Naive thymus-derived CD4-positive, alpha-beta T cell (primary cell): ENCODE data around the gene KCNQ1OT1. TPM values are rescaled to one million over a fixed set of nuclear protein-coding genes. Genes with fewer than 3 reads are reported as not detected.

Experiments
- ATAC-seq: fragments of 150-1000 bp; cut with Tn5 transposase; 2 replicates; pipeline ENCODE4 v1.10.0; 2021; ENCODE audit warnings: mild to moderate bottlenecking, moderate library complexity
- CTCF ChIA-PET: fragments of 350-600 bp; sonication (Branson Sonifier 250); formaldehyde crosslinking; loops from one replicate; lab custom pipeline; 2021; ENCODE audit warnings: antibody characterized with exemption; lab: Charles Lee
- POLR2A ChIA-PET: fragments of 350-600 bp; sonication (Branson Sonifier 250); formaldehyde crosslinking; loops from one replicate; lab custom pipeline; 2021; ENCODE audit warnings: antibody characterized with exemption, inconsistent platforms; lab: Charles Lee
- DNase-seq, 9 donors: peaks; one replicate each; pipeline versions ENCODE4 v3.0.0 to v3.0.0-alpha.2; 2020 to 2022; ENCODE audit warnings: mixed read lengths in 1 of 9
- H3K27ac ChIP-seq: one replicate; pipeline ENCODE4 v1.7.0; 2013; ENCODE audit warnings: mild to moderate bottlenecking, low read depth, low read length, moderate library complexity
- H3K27me3 ChIP-seq, 2 donors: one replicate each; pipeline ENCODE4 v1.7.0; 2013; ENCODE audit warnings: low read length in 2 of 2, mild to moderate bottlenecking in 2 of 2, moderate library complexity in 2 of 2; ENCODE audit not compliant: control insufficient read depth in 2 of 2, insufficient read depth in 2 of 2
- H3K36me3 ChIP-seq, 3 experiments: 1 replicate in 2 of 3; 2 replicates in 1 of 3; pipeline ENCODE4 v1.7.0; 2013; ENCODE audit warnings: low read length in 3 of 3, mild to moderate bottlenecking in 3 of 3, moderate library complexity in 1 of 3; ENCODE audit not compliant: insufficient read depth in 3 of 3, control insufficient read depth in 2 of 3
- H3K4me1 ChIP-seq, 2 donors: one replicate each; pipeline ENCODE4 v1.7.0; 2013; ENCODE audit warnings: low read length in 2 of 2, mild to moderate bottlenecking in 2 of 2, moderate library complexity in 1 of 2; ENCODE audit not compliant: control insufficient read depth in 2 of 2, insufficient read depth in 2 of 2
- H3K4me3 ChIP-seq: 2 replicates; pipeline ENCODE4 v1.7.0; 2013; ENCODE audit warnings: mild to moderate bottlenecking, low read length
- H3K9me3 ChIP-seq, 3 experiments: 1 replicate in 2 of 3; 2 replicates in 1 of 3; pipeline ENCODE4 v1.7.0; 2013; ENCODE audit warnings: low read length in 3 of 3; ENCODE audit not compliant: control insufficient read depth in 2 of 3
- H3K27ac Mint-ChIP-seq, 9 donors: one replicate each; pipeline ENCODE4 v1.8.0; 2020 to 2022; ENCODE audit warnings: mixed read lengths in 9 of 9, mild to moderate bottlenecking in 8 of 9, moderate library complexity in 5 of 9, inconsistent platforms in 2 of 9
- H3K27me3 Mint-ChIP-seq, 5 donors: one replicate each; pipeline ENCODE4 v1.8.0; 2021 to 2022; ENCODE audit warnings: mixed read lengths in 5 of 5, mild to moderate bottlenecking in 1 of 5
- H3K36me3 Mint-ChIP-seq, 5 donors: one replicate each; pipeline ENCODE4 v1.8.0; 2020 to 2022; ENCODE audit warnings: mixed read lengths in 5 of 5, mild to moderate bottlenecking in 3 of 5, inconsistent platforms in 1 of 5
- H3K4me1 Mint-ChIP-seq, 7 donors: one replicate each; pipeline ENCODE4 v1.8.0; 2020 to 2022; ENCODE audit warnings: mixed read lengths in 7 of 7, mild to moderate bottlenecking in 3 of 7, inconsistent platforms in 1 of 7
- H3K4me3 Mint-ChIP-seq, 10 donors: one replicate each; pipeline ENCODE4 v1.8.0; 2020 to 2022; ENCODE audit warnings: mild to moderate bottlenecking in 10 of 10, mixed read lengths in 10 of 10, moderate library complexity in 6 of 10, inconsistent platforms in 2 of 10
- H3K9me3 Mint-ChIP-seq, 11 donors: one replicate each; pipeline ENCODE4 v1.8.0; 2020 to 2022; ENCODE audit warnings: mixed read lengths in 11 of 11, mild to moderate bottlenecking in 4 of 11, inconsistent platforms in 1 of 11, moderate library complexity in 1 of 11
- intact Hi-C, 2 donors: fragments of 100-400 bp; cut with micrococcal nuclease; formaldehyde crosslinking; loops; one replicate each; pipeline ENCODE4 v1.15.1; 2023
- polyA plus RNA-seq, 2 donors: library from polyadenylated mRNA; unstranded; fragments of 300-500 nt; fragmentation: Illumina TruSeq; gene quantifications; one replicate each; pipeline ENCODE4 v1.2.3, GENCODE V29; 2021
- total RNA-seq, 6 experiments: library from RNA in 5 of 6; stranded (reverse) in 5 of 6; gene quantifications; 1 replicate in 5 of 6; 2 replicates in 1 of 6; pipeline ENCODE4 v1.2.3 and lab custom pipeline; 2021 to 2026

Gene KCNQ1OT1
- total and polyA plus RNA-seq, 7 experiments from 2014 or later = 0.07 to 0.56 (median 0.19) TPM

DNA sequence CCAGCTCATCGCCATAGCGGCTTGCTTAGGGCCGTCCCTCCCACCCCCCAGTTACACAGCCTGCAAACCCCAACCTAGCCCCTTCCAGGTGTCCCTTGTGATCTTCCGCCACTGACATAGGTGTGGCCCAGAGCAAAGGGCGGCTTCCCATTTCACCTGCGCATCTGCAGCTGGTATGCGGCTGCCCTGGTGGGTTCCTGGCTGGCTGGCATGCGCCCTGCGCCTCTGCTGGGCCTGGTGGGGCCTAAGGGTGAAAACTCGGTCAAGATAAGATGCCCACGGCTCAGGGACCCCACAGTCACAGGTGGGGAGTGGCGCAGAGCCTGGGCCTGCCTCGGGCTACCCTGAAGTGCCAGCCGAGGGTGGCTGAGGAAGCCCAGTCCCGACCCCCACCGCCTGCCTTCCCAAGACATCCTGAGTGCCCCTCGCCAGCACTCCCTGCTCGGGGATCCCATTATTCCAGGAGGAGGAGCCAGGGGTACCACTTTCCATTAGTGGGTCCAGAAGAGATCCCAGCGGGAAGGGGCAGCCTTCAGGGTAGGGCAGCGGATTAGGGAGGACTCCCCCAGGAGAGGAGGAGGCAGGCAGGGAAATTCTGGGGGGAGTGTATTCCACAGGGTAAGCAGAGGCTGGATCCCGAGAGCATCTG, 36.9 kb upstream of the KCNQ1OT1 start:
- Histone ChIP-seq H3K27me3 (no peaks in the 10 kb centered on the region), H3K9me3 (no peaks in the 10 kb centered on the region), H3K36me3 (no peaks in the 10 kb centered on the region), H3K27ac (no peak overlapping the region), H3K4me3 (no peak overlapping the region), H3K4me1 (no peaks in the 10 kb centered on the region)
- ChIA-PET POLR2A (no interaction called here), CTCF (no interaction called here)
- Mint-ChIP-seq H3K27me3 (no peaks in the 10 kb centered on the region), H3K4me1 (peaks cover 0 to 20% (median 0%) of the 10 kb centered on the region in 7 donors), H3K9me3 (no peaks in the 10 kb centered on the region), H3K36me3 (no peaks in the 10 kb centered on the region), H3K27ac (no peak overlapping the region), H3K4me3 (no peak overlapping the region)
- DNase-seq (no peak), ATAC-seq (no peak)
- intact Hi-C loops = no loop called here

- intact Hi-C loops = no loop called here
- Mint-ChIP-seq H3K9me3 (no peaks in the 10 kb centered on the region), H3K4me1 (peaks cover 0 to 12% (median 0%) of the 10 kb centered on the region in 7 donors), H3K27me3 (no peaks in the 10 kb centered on the region), H3K4me3 (no peak overlapping the region), H3K36me3 (no peaks in the 10 kb centered on the region), H3K27ac (no peak overlapping the region)
- POLR2A ChIA-PET = no interaction called here
- CTCF ChIA-PET = no interaction called here
- no peaks in the 10 kb centered on the region for H3K27me3 ChIP-seq
- no peak overlapping the region for H3K27ac ChIP-seq
- no peaks in the 10 kb centered on the region for H3K36me3 ChIP-seq
- H3K4me3 ChIP-seq = no peak overlapping the region
- no peaks in the 10 kb centered on the region for H3K4me1 ChIP-seq
- no peaks in the 10 kb centered on the region for H3K9me3 ChIP-seq
- DNase-seq (no peak), ATAC-seq (no peak)
Measured at GRCh38 chr11:2735053-2735589, 35.3 kb upstream of the KCNQ1OT1 start.

DNA sequence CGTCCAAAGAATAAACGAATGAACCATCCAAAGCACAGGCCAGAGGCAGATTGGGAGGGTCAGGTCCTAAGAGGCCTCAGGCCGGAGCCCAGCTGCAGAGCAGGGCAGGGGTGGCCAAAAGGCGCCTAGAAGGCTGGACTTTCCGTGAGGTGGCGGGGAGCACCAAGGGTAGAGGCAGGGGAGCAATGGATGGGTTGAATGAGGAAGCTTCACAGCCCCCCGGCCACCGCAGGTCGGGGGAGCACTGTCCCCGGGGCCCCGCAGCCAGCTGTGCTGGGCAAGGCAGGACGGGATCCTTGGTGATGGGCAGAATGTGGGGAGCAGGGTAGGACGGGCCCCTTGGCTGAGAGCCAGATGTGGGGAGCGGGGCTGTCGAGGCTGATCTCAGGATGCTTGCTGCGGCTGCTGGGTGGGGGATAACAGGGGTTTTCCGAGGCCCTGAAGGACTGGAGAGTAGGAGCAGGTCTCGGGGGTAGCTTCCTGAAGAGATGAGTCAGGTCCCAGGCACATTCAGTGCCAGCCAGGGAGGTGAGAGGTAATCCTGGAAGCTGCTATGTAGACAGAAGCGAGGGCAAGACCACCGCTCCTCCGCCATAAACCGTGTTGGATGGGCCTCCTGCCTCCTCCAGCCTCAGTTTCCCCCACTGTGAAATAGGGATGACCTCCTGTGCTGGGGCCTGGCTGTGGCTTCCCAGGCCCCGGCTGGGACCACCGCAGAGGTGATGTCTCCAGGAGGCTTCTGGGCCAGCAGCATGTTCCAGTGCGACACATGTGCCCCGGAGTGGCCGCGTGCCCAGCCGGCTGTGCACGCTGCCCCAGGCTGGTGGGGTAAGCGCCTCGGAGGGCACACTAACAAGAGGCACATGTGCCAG, 34.6 kb upstream of the KCNQ1OT1 start:
- H3K4me3 ChIP-seq = no peak overlapping the region
- Mint-ChIP-seq H3K4me3 (no peak overlapping the region), H3K27me3 (no peaks in the 10 kb centered on the region), H3K9me3 (no peaks in the 10 kb centered on the region), H3K4me1 (peaks cover 0 to 11% (median 0%) of the 10 kb centered on the region in 7 donors), H3K36me3 (peaks cover 0 to 7% (median 0%) of the 10 kb centered on the region in 5 donors), H3K27ac (no peak overlapping the region)
- H3K9me3 ChIP-seq = no peaks in the 10 kb centered on the region
- ATAC-seq (no peak), DNase-seq (no peak)
- POLR2A ChIA-PET = no interaction called here
- CTCF ChIA-PET = no interaction called here
- no peaks in the 10 kb centered on the region for H3K27me3 ChIP-seq
- H3K36me3 ChIP-seq = no peaks in the 10 kb centered on the region
- intact Hi-C loops = no loop called here
- no peaks in the 10 kb centered on the region for H3K4me1 ChIP-seq
- H3K27ac ChIP-seq = no peak overlapping the region

GRCh38 chr11:2732940-2733628, 33.3 kb upstream of the KCNQ1OT1 start:
- CTCF ChIA-PET = no interaction called here
- no peak for ATAC-seq

DNA sequence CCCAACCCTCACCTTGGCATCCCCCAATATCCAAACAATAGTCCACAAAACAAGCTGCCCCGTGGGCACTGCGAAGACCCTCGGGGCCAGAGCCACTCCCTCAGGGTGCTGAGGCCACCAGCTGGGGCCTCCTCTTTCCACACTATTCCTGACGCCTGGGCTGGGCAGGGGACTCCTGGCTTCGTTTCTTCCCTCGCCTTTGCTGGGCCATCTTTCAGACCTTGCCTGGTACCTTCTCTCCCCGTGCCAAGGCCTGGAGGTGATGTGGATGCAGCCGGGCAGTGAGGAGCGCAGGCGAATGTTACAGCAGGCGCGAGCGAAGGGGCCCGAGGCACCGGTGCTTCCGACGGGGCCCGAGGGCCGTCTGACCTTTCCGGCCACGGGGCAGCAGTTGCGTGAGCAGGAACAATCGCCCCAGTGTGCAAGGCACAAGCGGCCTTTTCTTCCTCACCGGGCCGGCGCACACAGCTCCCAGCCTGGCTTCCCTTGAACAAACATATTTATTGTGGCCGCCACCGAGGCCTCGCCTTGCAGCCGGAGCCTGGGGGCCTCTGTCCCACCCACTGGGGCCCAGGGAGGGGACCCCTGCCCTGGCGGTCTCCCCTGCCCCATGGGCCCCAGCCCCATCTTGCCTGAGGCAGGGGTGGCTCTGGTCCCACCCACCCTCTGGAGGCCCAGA, 32.6 kb upstream of the KCNQ1OT1 start:
- Mint-ChIP-seq H3K36me3 (peaks cover 0 to 8% (median 0%) of the 10 kb centered on the region in 5 donors), H3K9me3 (no peaks in the 10 kb centered on the region), H3K4me3 (no peak overlapping the region), H3K4me1 (peaks cover 0 to 4% (median 0%) of the 10 kb centered on the region in 7 donors), H3K27ac (no peak overlapping the region), H3K27me3 (no peaks in the 10 kb centered on the region)
- no peaks in the 10 kb centered on the region for H3K36me3 ChIP-seq
- ChIA-PET POLR2A (no interaction called here), CTCF (no interaction called here)
- H3K4me1 ChIP-seq = no peaks in the 10 kb centered on the region
- no peak for ATAC-seq
- no peak overlapping the region for H3K4me3 ChIP-seq
- H3K27ac ChIP-seq = no peak overlapping the region
- intact Hi-C loops = no loop called here
- H3K27me3 ChIP-seq = no peaks in the 10 kb centered on the region
- DNase-seq = no peak
- no peaks in the 10 kb centered on the region for H3K9me3 ChIP-seq

More at GRCh38 chr11:2732940-2733628, 33.3 kb upstream of the KCNQ1OT1 start:
- H3K4me1 ChIP-seq = no peaks in the 10 kb centered on the region
- Mint-ChIP-seq H3K9me3 (no peaks in the 10 kb centered on the region), H3K4me1 (peaks cover 0 to 10% (median 0%) of the 10 kb centered on the region in 7 donors), H3K27ac (no peak overlapping the region), H3K36me3 (peaks cover 0 to 8% (median 0%) of the 10 kb centered on the region in 5 donors), H3K27me3 (no peaks in the 10 kb centered on the region), H3K4me3 (peak overlapping the region in 1 of 10 donors; percentile 51)
- no peak for DNase-seq
- H3K27me3 ChIP-seq = no peaks in the 10 kb centered on the region
- no peaks in the 10 kb centered on the region for H3K36me3 ChIP-seq
- intact Hi-C loops = no loop called here
- POLR2A ChIA-PET = no interaction called here
- no peak overlapping the region for H3K27ac ChIP-seq
- no peaks in the 10 kb centered on the region for H3K9me3 ChIP-seq
- H3K4me3 ChIP-seq = no peak overlapping the region
